Inflammatory macrophage (primary cell): Measurements from ENCODE around the gene ZDHHC16.

ENCODE experiments used
- DNase-seq, 2 donors: peaks; one replicate each; pipeline ENCODE4 v3.0.0-alpha.2; 2020 to 2022

The ZDHHC16 gene

DNA sequence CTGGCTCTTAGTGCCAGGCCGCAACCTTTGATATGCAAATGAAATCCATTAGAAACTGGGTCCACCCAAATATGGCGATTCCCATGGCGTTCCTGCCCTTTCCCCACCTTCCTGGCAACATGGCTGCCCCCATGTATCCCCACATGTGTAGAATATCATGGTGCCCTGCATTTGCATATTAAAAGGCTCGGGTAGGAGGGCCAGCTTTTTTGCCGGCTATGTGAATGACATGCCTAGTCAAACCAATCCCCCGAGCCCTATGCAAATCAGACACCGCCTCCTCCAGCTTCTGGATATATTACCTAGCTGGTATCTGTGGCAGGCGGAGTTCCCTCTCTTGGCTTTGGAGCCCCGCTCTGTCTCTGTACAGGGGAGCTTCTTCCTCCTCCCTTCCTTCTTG lies 34.0 kb downstream of the ZDHHC16 start:
- DNase-seq, result no peak

DNA sequence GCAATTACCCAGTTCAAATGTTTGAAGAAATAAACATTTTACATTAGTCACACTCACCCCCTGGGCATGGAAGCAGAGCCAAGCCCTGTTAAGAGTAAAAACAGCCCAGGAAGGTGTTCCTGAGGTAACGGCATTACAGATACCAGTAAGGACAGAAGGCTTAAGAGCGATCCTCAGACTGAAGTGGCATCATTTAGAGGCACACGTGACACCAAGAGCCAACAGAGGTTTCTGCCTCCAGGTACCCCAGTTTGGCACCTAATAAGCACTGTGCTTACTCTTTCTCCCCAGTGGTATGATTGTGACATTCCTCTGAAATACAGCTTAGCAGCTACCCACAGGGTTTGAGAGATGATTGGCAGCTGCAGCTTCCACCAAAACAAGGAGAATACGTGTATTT lies 35.1 kb downstream of the ZDHHC16 start:
- DNase-seq, result no peak

DNA sequence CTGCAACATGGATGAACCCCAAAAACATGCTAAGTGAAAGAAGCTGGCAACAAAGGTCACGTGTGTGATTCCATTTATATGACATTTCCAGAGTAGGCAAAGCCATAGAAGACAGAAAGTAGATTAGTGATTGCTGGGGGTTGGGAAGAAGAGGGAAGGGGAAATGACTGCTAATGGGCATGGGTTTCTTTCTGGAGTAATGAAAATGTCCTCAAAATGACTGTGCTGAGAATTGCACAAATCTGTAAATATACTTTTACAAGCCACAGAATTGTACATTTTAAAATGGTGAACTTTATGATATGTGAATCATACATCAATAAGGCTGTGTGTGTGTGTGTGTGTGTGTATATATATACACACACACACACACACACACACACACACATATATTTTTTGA lies 36.4 kb downstream of the ZDHHC16 start:
- DNase-seq, result no peak

DNA sequence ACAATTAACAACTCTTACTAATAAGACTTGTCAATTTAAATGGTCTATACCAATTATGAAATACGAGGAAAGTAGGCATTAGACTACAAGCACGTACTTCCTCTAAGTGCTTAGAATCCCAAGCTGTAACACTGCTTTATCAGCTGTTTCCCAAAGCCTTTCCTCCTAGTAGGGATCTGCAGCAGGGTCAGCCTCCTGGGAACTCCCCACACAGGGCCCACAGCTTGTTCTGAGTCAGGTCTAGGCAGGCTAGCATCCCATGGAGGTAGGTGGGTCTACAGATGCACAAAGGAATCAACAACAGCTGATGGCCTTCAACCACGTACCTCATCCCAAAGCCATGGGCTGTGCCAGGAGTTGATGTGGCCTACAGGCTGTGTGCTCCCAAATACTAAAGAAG lies 37.5 kb downstream of the ZDHHC16 start:
- DNase-seq, result peak in 1 of 2 donors; percentile 29

DNA sequence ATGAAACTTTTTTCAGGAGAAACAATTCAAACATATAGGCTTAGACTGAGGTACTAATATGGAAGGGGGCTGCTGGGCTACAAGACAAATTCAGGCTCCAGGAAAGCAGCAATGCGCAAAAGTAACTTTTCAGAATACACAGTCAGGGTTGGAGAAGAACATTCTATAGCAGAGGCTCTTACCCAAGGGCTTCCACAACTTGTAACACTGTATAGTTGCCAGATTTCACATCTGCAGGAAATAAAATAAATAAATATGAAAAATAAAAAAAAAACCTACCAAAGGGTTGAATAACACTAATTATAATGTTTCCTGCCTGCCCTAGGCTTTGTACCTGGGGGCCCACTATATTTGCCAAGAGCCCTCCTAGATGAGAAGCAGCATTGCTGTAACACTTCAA lies 37.9 kb downstream of the ZDHHC16 start:
- DNase-seq, result no peak

DNA sequence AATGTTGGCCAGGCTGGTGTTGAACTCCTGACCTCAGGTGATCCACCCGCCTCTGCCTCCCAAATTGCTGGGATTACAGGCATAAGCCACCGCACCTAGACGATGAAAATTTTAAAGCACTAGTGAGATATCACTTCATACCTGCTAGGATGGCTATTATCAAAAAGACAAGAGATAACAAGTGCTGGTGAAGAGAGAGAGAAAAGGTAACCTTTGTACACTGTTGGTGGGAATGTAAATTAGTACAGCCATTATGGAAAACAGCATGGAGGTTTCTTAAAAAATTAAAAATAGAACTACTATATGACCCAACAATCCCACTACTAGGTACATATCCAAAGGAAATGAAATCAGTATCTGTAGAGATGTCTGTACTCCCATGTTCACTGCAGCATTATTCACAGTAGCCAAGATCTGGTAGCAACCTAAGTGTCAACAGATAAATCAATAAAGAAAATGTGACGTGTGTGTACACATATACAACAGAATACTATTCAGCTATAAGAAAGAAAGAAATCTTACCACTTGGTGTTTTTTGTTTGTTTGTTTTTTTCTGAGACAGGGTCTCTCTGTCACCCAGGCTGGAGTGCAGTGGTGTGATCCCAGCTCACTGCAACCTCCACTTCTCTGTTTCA lies 39.8 kb downstream of the ZDHHC16 start:
- DNase-seq, result no peak

DNA sequence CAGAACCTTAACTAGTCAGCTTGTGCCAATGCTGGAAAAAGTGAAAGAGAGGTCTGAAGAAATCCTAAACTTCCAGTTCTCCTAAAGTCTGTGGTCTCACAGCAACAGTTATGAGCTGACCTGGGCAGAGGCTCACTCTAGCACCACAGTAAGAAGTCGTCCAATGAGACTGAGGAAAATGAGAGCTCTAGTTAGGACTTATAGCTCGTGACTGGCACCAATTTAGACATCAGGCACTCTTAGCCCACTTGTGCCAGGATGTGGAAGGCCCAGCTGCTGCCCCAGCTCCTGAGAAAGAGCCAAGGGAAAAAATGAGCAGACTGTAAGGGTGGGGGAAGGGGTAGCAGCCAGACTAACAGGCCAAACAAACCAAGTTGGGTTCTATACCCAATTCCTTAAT lies 44.6 kb downstream of the ZDHHC16 start:
- peak in 1 of 2 donors; percentile 28 for DNase-seq

DNA sequence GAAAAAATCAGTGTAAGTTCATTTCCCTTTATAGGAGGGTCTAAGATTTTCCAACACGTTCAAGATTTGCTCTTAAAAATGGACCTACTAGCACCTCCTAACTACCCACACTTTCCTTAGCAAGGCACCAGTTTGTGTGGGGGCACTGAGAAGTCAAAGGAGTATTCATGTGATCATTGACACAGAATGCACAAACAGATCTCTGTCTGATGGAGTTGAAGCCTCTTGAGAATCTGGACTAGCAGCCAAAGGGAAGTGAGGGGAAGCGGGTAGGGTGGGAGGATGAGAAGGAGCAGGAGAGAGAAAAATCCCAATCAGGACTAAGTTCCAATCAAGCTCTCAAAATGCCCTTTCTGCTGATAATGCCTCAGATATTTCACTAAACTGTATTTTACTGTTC lies 48.2 kb downstream of the ZDHHC16 start:
- peak; percentile 62 to 78 for DNase-seq

DNA sequence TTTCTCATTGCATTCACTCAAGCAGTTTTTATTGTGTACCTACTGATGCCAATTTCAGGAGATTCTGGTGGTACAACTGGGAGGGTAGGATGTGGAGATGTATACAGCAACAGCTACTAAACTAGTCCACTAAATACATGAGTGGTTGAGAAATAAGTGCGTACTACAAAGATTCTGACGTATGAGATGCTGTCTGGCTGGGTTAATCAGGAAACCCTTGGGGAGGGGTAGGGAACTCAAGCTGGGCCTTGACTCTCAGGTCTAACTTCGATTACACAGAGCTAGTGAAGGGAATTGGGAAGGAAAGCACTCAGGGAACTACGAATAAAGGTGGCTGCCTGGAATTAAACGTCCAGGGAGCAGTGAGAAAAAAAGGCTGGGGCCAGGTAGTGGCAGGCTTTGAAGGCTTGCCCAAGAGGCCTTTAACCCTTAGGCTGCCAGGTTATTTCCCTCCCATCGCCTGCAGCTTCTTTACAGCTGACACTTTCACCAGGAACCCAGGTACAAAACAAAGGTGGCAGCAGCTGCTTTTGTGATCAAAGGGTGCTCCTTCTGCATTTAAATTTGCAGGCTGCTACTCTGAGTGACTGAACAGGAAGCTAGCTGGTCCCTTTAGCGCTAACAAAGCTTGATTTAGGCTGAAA lies 49.0 kb downstream of the ZDHHC16 start:
- no peak for DNase-seq

DNA sequence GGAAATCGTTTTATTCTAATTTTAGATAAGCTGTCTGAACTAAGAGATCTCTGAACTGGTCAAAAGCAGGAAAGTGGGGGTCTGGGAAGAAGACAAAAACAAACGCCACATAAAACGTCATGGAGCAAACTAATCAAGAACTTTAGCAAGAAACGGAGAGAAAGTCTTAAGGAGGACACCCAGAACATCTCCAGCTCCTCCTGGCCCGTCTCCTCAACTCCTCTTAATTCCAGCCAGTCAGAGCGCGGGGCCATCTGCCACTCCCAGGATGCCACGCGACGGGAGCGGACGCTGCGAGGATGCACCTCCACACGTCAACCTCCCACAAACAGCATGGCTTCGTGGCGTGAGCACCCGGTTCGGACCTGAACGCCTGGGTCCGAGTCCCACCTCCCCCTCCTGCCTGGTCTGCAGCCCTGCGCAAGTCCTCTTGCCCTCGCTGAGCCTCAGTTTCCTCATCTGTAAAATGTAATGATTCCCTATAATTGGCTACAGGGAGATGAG lies 51.6 kb downstream of the ZDHHC16 start:
- DNase-seq, result peak; percentile 79 to 86

DNA sequence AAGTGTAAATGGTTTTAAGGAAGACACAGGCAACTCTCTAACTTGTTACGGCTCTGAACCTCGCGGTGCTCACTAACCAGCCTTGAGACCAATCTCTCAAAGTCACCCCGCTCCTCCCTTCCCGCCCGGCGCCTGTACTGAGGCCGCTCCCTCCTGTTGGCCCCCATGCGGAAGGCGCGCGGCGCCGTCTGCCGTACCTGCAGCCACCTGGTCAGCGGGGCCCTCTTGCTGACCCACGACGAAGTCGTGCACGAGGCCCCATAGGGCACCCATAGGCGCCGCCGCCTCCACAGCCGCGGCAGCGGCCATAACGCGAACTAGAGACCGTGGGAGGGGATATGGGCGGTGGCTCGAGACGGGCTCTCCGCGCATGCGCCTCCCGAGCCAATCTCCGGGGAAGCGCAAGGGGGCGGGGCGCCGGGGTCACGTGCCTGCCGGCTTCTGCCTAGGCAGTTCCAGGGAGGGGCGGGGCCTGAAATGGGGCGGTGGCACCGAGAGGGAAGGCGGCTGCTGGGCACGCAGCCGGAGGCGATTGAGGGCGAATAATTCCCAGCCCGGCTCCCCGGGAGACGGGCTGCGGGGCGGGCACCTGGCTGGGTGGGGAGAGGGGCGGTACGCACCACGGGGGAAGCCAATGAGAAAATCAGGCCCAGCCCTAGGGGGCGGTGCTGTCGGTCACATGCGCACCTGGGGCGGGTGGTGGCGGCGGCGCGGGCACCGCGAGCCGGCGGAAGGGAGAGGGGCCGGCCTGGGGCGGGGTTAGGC lies 52.3 kb downstream of the ZDHHC16 start, which contains the start of gene MMS19:
Gene MMS19, minus strand, starts transcription at position 347 of the 765 bp plus-strand sequence. Its CDS starts 38 bp downstream, at position 309.
- DNase-seq, result peak; percentile 97 to 99

DNA sequence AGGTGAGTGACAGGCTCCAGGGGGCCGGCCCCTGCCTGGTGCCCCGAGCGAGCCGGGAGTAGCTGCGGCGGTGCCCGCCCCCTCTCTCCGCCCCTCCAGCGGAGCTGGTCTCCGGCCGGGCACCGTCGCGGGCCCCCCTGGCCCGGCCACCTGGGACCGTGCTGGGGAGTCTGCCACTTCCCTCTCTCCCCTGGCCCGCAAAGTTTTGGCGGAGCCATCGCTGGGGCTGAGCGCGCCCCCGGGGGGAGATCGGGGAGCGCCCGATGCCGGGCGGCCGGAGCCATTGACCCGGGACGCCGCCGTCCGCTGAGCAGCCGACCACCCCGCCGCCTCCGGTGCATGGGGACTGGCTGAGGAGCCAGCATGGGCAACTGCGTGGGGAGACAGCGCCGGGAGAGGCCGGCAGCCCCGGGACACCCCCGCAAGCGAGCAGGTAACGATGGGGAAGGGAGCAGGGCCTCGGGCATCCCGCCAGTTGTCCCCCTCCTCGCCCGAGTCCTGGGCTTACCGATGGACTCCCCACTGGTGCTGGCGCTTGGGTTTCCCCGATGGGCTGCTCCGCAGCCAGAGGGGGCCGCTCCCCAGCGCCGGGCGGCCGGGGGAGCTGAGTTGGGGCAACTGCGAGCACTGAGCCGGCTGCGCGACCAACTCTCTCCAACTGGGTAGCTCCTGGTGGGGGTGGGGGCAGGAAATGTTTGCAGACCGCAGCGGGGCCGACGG lies 53.0 kb downstream of the ZDHHC16 start, which contains the start of gene UBTD1:
Gene UBTD1, plus strand, starts transcription at position 84 of the 720 bp plus-strand sequence. Its CDS starts 280 bp downstream, at position 364.
- DNase-seq, result peak; percentile 22 to 39

DNA sequence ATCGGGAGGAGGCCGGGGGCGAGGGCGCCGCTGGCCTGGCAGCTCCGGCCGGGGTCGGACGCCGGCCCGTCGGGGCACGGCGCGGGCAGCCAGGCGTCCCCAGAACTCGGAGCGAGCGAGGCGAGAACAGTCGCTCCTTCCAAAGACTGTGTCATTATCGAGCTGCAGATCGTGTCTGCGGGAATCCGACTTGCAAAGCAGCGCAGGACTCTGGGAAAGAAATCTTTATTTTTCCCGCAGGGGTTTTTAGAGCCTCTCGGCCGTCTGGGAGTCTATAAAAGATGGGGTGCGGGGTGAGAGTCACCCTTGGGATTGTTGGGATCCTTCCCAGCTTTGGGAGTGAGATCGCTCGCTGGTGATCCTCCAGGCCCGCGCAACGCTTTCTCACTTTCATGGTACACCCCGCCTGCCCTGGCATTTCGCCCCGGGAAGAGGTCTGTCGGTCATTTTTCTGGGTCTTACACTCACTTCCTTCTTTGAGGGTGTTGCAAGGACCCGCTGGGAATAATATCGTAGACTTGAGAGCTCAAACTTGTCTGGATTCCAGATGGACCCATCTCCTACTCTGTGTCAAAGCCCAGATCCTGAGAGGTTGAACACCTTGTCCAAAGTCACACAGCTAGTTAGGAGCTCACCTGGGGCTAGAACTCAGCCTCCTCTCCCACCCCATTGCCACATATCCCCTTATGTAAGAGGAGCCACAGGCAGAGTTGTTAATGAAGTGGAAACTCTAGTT lies 53.8 kb downstream of the ZDHHC16 start:
- DNase-seq, result peak; percentile 55 to 67

DNA sequence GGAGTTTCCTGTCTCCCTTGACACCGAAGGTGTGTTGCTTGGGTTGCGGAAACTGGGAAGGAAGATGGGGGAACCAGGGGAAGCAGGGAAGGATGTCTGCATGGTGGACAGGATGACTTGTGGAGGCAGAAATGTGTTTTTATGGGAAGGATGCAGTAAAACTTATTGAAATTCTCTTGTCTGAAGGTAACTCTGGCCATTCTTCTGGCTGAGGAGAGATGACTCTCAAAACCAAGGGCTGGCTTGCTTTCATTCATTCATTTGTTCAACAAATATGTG lies 54.3 kb downstream of the ZDHHC16 start:
- no peak for DNase-seq

DNA sequence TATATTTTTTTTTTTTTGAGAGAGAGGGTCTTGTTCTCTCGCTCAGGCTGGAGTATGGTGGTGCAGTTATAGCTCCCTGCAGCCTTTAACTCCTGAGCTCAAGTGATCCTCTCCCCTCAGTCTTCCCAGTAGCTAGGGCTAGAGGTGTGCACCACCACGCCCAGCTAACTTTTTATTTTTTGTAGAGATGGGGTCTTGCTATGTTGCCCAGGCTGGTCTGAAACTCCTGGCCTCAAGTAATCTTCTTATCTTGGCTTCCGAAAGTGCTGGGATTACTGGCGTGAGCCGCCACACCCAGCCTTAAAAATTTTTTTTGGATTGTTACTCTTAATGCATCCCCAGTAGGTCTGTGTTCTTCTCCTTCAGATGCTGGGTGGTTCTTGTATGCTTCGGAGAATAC lies 56.9 kb downstream of the ZDHHC16 start:
- DNase-seq, result no peak

DNA sequence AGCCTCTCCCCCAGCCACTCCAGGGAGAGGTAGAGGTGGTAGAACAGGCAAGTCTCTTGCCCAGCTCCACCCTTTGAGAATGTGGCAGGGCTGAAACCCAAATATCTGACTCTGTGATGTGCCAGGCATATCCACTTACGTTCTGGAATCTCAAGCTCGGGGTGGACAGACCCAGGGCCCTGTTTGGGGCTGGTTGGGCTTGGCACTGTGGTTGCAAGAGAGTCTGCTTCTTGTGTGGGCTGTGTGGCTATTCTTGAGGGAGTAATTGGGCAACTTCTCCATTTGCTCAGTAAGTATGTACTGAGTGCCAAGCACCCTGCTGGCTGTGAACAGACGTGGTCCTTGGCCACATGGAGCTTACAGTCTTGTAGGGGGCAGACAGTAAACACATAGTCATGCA lies 57.4 kb downstream of the ZDHHC16 start:
- DNase-seq, result peak; percentile 65 to 80

DNA sequence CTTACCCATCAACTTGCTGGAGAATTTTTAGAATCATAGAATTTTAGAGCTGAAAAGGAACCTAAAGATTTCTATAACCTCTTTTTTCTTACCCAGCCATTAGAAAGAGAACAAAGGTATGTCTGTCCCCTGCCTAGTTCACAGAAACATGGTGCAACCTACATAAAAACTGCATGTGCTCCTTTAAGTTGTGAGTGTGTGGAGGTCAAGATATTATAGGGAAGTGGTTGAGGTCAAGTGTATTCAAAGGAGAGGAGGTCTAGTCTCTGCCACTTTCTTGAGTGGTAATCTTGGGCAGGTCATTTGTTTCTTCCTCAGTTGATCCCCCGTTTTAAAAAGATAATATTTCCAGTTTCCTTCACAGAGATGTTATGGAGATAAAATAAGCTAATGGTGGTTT lies 59.2 kb downstream of the ZDHHC16 start:
- DNase-seq, result peak; percentile 41 to 47

DNA sequence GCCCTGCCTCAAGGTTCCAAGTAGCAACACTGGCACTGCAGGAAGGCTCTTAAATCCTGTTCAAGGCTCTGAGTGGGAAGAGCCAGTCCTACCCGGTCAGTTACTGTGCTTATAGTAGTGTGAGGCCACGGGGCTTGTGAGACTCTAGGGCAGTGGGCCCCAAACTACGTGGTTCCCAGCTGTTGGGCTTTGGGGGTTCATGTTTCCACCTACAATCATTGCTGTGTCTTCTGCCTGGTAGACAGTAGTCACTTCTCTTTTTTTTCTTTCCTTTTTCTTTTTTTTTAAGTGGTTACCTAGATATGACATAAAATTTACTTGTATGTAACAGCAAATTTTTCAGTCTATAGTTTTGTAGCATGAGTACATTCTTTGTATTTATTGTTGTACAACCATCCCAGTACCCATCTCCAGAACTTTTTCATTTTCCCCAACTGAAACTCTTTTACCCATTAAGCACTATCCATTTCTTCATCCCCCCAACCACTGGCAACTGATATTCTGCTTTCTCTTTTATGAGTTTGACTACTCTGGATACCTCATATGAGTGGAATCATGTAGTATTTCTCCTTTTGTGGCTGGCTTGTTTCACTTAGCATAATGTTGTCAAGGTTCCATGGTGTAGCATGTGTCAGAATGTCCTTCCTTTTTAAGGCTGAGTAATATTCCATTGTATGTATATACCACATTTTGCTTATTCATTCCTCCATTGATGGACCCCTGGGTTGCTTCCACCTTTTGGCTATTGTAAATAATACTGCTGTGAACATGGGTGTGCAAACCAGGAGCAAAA lies 60.4 kb downstream of the ZDHHC16 start:
- peak; percentile 57 for DNase-seq
